HepG2 (cell line): ENCODE measurements around the gene PITRM1. TPM values are rescaled to one million over a fixed set of nuclear protein-coding genes. Genes with fewer than 3 reads are reported as not detected.

Experiments used
- ATF7 ChIP-seq, 2 experiments: fragments of 450-650 bp in 1 of 2; sonication (generic) in 1 of 2; formaldehyde crosslinking in 1 of 2; IDR thresholded peaks; 2 replicates each; pipeline versions ENCODE4 v1.4.0 to v1.6.1; 2016 to 2020; ENCODE audit warnings: antibody characterized with exemption in 1 of 2, mild to moderate bottlenecking in 1 of 2, missing genetic modification reagents in 1 of 2
- CHD4 ChIP-seq: fragments of 200-600 bp; sonication (generic); IDR thresholded peaks from 2 replicates; pipeline ENCODE4 v1.7.0; 2017; ENCODE audit warnings: mild to moderate bottlenecking, low read length, borderline replicate concordance
- GABPA ChIP-seq, 2 experiments: IDR thresholded peaks; 2 replicates each; pipeline ENCODE4 v1.6.1; 2011 to 2016; ENCODE audit warnings: low read depth in 2 of 2, low read length in 1 of 2, missing biosample characterization in 1 of 2, missing genetic modification characterization in 1 of 2
- JUNB ChIP-seq: sonication (generic); formaldehyde crosslinking; IDR thresholded peaks from 2 replicates; pipeline ENCODE4 v1.8.0; 2022; ENCODE audit warnings: missing genetic modification reagents, mild to moderate bottlenecking, borderline replicate concordance
- KDM4B ChIP-seq: sonication (generic); formaldehyde crosslinking; IDR thresholded peaks from 2 replicates; pipeline ENCODE4 v1.4.0; 2020; ENCODE audit warnings: missing genetic modification reagents
- NFIB ChIP-seq: sonication (generic); formaldehyde crosslinking; IDR thresholded peaks from 2 replicates; pipeline ENCODE4 v1.9.0; 2021; ENCODE audit warnings: missing genetic modification reagents, mild to moderate bottlenecking, borderline replicate concordance
- RBM39 ChIP-seq: fragments of 200-400 bp; formaldehyde crosslinking; IDR thresholded peaks from one replicate; pipeline ENCODE4 v1.6.1; 2018; ENCODE audit warnings: antibody characterized with exemption, mild to moderate bottlenecking, low read depth, low read length; ENCODE audit not compliant: poor library complexity, severe bottlenecking
- RCOR2 ChIP-seq: IDR thresholded peaks from 2 replicates; pipeline ENCODE4 v1.6.1; 2016; ENCODE audit warnings: missing biosample characterization, missing genetic modification reagents
- SCMH1 ChIP-seq: sonication (generic); formaldehyde crosslinking; IDR thresholded peaks from 2 replicates; pipeline ENCODE4 v1.9.0; 2021; ENCODE audit warnings: missing genetic modification reagents, mild to moderate bottlenecking, borderline replicate concordance
- ZNF496 ChIP-seq: sonication (generic); formaldehyde crosslinking; IDR thresholded peaks from 2 replicates; pipeline ENCODE4 v1.8.1; 2023; ENCODE audit warnings: mild to moderate bottlenecking, moderate library complexity, missing genetic modification reagents; ENCODE audit not compliant: insufficient replicate concordance
- ZNF577 ChIP-seq: sonication (generic); formaldehyde crosslinking; IDR thresholded peaks from 2 replicates; pipeline ENCODE4 v1.4.0; 2020; ENCODE audit warnings: mild to moderate bottlenecking, low read depth, missing genetic modification reagents, borderline replicate concordance
- polyA plus RNA-seq, 8 experiments: library from polyadenylated mRNA; depleted of rRNA in 3 of 8; stranded (reverse) in 7 of 8; unstranded in 1 of 8; fragments of >200 nt; fragmentation: Illumina TruSeq in 4 of 8; extraction: Trizol in 4 of 8; gene quantifications; 2 replicates each; pipeline versions ENCODE4 v1.2.1 to v1.2.3, GENCODE V29; 2011 to 2016; ENCODE audit warnings: low read depth in 4 of 8, missing spikeins in 1 of 8, mixed read lengths in 1 of 8; ENCODE audit not compliant: insufficient read depth in 1 of 8
- total RNA-seq, 5 experiments: library from RNA; depleted of rRNA; stranded (reverse); fragments of >200 nt; fragmentation: Illumina TruSeq; extraction: Trizol; gene quantifications; 2 replicates each; pipeline ENCODE4 v1.2.3, GENCODE V29; 2016; ENCODE audit warnings: low read depth in 1 of 5
- TF ChIP-seq, protein P1 (sequence below): sonication (generic); formaldehyde crosslinking; IDR thresholded peaks from 2 replicates; pipeline ENCODE4 v1.8.1; 2023; ENCODE audit warnings: mild to moderate bottlenecking, moderate library complexity, missing genetic modification reagents
- TF ChIP-seq, protein P2 (sequence below): sonication (generic); formaldehyde crosslinking; IDR thresholded peaks from 2 replicates; pipeline ENCODE4 v1.5.0; 2020; ENCODE audit warnings: mild to moderate bottlenecking, low read depth, missing genetic modification reagents, borderline replicate concordance
- TF ChIP-seq, protein P3 (sequence below): conservative IDR thresholded peaks from 2 replicates; pipeline ENCODE4 v1.6.1; 2018; ENCODE audit warnings: missing genetic modification reagents
- TF ChIP-seq, protein P4 (sequence below): sonication (generic); formaldehyde crosslinking; IDR thresholded peaks from 2 replicates; pipeline ENCODE4 v1.4.0; 2020; ENCODE audit warnings: mild to moderate bottlenecking, missing genetic modification reagents

The PITRM1 gene
- total and polyA plus RNA-seq, 2 of the 13 experiments (the other 11 are each of a cell fraction or from before 2014, with no cell fraction given), result 16.4 to 29.0 TPM

DNA sequence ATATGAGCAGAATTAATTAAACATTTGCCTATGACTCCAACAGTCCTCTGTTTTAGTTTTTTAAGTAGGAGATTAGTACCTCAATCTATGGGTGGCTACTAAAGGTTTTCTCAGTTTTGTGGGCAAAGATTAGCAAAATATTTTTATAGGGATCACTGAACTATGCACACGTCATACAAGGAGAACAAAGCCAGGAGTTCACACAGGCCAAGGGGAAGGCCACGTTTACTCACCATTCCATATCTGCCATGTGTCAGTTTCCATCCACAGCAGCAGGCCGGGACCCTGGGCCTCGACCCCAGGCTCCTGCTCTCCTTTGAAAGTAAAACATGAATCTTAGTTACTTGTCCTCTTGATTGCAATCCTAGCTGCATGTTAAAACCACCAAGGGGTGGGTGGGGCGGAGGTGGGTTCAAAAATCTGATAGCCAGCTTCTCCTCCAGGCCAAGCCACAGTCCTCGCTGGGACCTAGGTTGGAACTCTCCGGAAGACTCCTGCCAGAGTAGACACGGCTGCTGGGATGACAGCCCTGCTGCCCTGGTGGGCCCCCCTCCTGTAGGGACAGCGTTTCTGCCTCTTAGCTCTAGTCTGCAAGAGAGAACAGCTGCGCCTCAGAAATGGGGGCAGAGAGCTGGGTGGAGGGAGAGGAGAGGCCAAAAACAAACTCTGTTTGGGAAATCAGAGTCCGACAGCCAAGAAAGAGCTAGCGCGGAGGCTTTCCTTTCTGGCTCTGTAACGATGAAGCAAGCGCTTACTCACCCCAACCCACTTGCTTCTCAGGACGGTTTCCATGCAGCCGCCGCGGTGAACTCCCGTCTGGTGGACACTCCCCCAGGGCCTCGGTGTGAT lies 35.6 kb downstream of the PITRM1 start (continued):
- no peak for TF ChIP-seq CHD4
- TF ChIP-seq RBM39, result no peak
- no peak for TF ChIP-seq KDM4B (CRISPR knock-in tag)
- TF ChIP-seq ZNF577 (CRISPR knock-in tag), result no peak
- TF ChIP-seq, protein P1, sequence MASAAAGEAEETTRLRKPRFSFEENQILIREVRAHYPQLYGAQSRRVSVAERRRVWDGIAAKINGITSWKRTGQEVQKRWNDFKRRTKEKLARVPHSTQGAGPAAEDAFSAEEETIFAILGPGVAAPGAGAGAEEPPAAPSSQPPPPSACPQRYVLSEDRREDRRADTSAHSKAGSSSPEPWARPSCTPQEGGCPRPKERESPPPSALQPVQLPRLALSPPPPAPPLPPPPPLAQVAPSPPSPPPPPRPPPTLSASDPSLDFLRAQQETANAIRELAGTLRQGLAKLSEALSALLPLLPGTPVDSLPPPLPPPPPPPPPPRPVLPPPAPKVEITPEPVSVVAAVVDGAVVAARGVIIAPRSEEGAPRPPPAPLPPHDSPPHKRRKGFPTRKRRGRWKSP, result no peak
- no peak for TF ChIP-seq ATF7 (IDR thresholded peaks at IDR 0.05)
- no peak for TF ChIP-seq ATF7 (CRISPR knock-in tag; IDR thresholded peaks at IDR 0.05)
- TF ChIP-seq JUNB (CRISPR knock-in tag), result no peak
- TF ChIP-seq GABPA (IDR thresholded peaks at IDR 0.05; ENCODE audit: low read depth, low read length), result no peak
- TF ChIP-seq GABPA (CRISPR knock-in tag; IDR thresholded peaks at IDR 0.05; ENCODE audit: low read depth), result no peak
- TF ChIP-seq RCOR2 (CRISPR knock-in tag), result no peak
- TF ChIP-seq, protein P2, sequence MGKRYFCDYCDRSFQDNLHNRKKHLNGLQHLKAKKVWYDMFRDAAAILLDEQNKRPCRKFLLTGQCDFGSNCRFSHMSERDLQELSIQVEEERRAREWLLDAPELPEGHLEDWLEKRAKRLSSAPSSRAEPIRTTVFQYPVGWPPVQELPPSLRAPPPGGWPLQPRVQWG, result no peak
- TF ChIP-seq, protein P3, sequence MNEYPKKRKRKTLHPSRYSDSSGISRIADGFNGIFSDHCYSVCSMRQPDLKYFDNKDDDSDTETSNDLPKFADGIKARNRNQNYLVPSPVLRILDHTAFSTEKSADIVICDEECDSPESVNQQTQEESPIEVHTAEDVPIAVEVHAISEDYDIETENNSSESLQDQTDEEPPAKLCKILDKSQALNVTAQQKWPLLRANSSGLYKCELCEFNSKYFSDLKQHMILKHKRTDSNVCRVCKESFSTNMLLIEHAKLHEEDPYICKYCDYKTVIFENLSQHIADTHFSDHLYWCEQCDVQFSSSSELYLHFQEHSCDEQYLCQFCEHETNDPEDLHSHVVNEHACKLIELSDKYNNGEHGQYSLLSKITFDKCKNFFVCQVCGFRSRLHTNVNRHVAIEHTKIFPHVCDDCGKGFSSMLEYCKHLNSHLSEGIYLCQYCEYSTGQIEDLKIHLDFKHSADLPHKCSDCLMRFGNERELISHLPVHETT (CRISPR knock-in tag), result no peak
- TF ChIP-seq ZNF496 (CRISPR knock-in tag), result no peak
- TF ChIP-seq, protein P4, sequence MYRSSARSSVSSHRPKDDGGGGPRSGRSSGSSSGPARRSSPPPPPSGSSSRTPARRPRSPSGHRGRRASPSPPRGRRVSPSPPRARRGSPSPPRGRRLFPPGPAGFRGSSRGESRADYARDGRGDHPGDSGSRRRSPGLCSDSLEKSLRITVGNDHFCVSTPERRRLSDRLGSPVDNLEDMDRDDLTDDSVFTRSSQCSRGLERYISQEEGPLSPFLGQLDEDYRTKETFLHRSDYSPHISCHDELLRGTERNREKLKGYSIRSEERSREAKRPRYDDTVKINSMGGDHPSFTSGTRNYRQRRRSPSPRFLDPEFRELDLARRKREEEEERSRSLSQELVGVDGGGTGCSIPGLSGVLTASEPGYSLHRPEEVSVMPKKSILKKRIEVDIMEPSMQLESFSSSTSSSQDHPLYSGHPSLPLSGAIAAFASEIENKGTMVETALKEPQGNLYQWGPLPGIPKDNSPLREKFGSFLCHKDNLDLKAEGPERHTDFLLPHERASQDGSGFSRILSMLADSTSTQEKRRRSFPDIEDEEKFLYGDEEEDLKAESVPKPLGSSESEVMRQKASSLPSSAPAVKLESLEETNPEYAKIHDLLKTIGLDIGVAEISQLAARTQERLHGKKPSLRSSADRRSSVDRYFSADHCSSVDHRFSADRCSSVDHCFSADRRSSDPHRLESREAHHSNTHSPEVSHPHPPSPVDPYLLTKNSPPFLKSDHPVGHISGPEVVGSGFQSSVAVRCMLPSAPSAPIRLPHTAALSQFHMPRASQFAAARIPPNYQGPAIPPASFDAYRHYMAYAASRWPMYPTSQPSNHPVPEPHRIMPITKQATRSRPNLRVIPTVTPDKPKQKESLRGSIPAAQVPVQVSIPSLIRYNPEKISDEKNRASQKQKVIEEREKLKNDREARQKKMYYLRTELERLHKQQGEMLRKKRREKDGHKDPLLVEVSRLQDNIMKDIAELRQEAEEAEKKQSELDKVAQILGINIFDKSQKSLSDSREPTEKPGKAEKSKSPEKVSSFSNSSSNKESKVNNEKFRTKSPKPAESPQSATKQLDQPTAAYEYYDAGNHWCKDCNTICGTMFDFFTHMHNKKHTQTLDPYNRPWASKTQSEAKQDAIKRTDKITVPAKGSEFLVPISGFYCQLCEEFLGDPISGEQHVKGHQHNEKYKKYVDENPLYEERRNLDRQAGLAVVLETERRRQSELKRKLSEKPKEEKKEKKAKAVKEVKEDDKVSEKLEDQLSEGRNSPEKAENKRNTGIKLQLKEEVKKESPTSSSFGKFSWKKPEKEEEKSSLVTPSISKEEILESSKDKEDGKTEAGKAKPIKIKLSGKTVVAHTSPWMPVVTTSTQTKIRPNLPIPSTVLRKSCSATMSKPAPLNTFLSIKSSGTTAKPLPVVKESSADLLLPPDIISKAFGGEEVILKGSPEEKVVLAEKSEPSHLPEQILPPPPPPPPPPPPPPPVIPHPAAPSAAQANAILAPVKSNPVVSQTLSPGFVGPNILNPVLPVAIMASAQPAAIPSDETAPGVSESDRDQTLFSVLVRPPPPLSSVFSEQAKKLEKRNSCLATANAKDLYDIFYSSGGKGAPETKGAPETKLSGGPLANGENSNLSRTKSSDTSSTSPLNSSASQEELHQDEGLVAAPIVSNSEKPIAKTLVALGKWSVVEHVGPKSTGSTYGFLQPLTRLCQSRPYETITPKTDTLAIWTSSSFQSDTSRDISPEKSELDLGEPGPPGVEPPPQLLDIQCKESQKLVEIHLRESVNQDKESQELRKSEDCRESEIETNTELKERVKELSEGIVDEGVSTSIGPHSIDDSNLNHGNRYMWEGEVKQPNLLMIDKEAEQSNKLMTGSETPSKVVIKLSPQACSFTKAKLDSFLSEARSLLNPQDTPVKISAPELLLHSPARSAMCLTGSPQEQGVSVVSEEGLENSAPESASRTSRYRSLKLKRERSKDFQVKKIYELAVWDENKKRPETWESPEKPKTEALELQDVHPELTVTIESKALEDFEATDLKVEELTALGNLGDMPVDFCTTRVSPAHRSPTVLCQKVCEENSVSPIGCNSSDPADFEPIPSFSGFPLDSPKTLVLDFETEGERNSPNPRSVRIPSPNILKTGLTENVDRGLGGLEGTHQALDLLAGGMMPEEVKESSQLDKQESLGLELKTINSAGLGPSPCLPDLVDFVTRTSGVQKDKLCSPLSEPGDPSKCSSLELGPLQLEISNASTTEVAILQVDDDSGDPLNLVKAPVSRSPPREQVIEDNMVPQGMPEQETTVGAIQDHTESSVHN (CRISPR knock-in tag), result no peak
- TF ChIP-seq NFIB (CRISPR knock-in tag), result no peak
- no peak for TF ChIP-seq SCMH1
- TF ChIP-seq, all 625 proteins: peak for 0
